WTC11 (cell line): ENCODE data around the gene ATR. TPM values are rescaled to one million over a fixed set of nuclear protein-coding genes. Genes with fewer than 3 reads are reported as not detected.

Source experiments
- ATAC-seq: fragments of 200-7000 bp; cut with Tn5 transposase; 2 replicates; pipeline ENCODE4 v1.10.0; 2021; ENCODE audit warnings: mild to moderate bottlenecking, moderate library complexity
- CTCF ChIA-PET: fragments of 300-600 bp; sonication (Branson Sonifier 250); formaldehyde crosslinking; loops from one replicate; lab custom pipeline; 2021; ENCODE audit warnings: antibody characterized with exemption; lab: Charles Lee
- POLR2A ChIA-PET: fragments of 350-600 bp; sonication (Branson Sonifier 250); formaldehyde crosslinking; loops from one replicate; lab custom pipeline; 2021; ENCODE audit warnings: antibody characterized with exemption; lab: Charles Lee
- DNase-seq: peaks from one replicate; pipeline ENCODE4 v3.0.0; 2021; ENCODE audit warnings: low spot score
- H3K27ac Mint-ChIP-seq: 2 replicates; pipeline ENCODE4 v1.8.0; 2021; ENCODE audit warnings: mixed read lengths
- H3K27me3 Mint-ChIP-seq: 2 replicates; pipeline ENCODE4 v1.8.0; 2021; ENCODE audit warnings: low read depth, mild to moderate bottlenecking, moderate library complexity, mixed read lengths
- H3K36me3 Mint-ChIP-seq: 2 replicates; pipeline ENCODE4 v1.8.0; 2021; ENCODE audit warnings: mixed read lengths
- H3K4me1 Mint-ChIP-seq: 2 replicates; pipeline ENCODE4 v1.8.0; 2022; ENCODE audit warnings: mixed read lengths
- H3K4me3 Mint-ChIP-seq: 2 replicates; pipeline ENCODE4 v1.8.0; 2021; ENCODE audit warnings: mild to moderate bottlenecking, moderate library complexity, mixed read lengths
- H3K9me3 Mint-ChIP-seq: 2 replicates; pipeline ENCODE4 v1.8.0; 2021; ENCODE audit warnings: mixed read lengths
- ARID4B ChIP-seq: sonication (generic); formaldehyde crosslinking; IDR thresholded peaks from 2 replicates; pipeline ENCODE4 v1.8.0; 2023; ENCODE audit warnings: missing genetic modification reagents, mild to moderate bottlenecking, borderline replicate concordance
- ATF6 ChIP-seq: sonication (generic); formaldehyde crosslinking; IDR thresholded peaks from 2 replicates; pipeline ENCODE4 v1.8.1; 2023; ENCODE audit warnings: mild to moderate bottlenecking, missing genetic modification reagents
- ELF4 ChIP-seq: sonication (generic); formaldehyde crosslinking; IDR thresholded peaks from 2 replicates; pipeline ENCODE4 v1.8.1; 2022; ENCODE audit warnings: low read depth, mild to moderate bottlenecking, moderate library complexity, missing genetic modification reagents
- EMX1 ChIP-seq: fragments of 250-450 bp; sonication (Bioruptor Pico); IDR thresholded peaks from 2 replicates; pipeline ENCODE4 v1.8.0; 2021; ENCODE audit warnings: mild to moderate bottlenecking
- JAZF1 ChIP-seq: fragments of 250-450 bp; sonication (Bioruptor Pico); IDR thresholded peaks from 2 replicates; pipeline ENCODE4 v1.9.0; 2021; ENCODE audit warnings: moderate library complexity, mild to moderate bottlenecking, inconsistent platforms
- JUN ChIP-seq: sonication (generic); formaldehyde crosslinking; IDR thresholded peaks from 2 replicates; pipeline ENCODE4 v1.8.0; 2023; ENCODE audit warnings: mild to moderate bottlenecking, missing genetic modification reagents
- KAT7 ChIP-seq: sonication (generic); formaldehyde crosslinking; IDR thresholded peaks from 2 replicates; pipeline ENCODE4 v1.8.1; 2023; ENCODE audit warnings: missing genetic modification reagents, mild to moderate bottlenecking, borderline replicate concordance
- NR2C2 ChIP-seq: sonication (generic); formaldehyde crosslinking; IDR thresholded peaks from 2 replicates; pipeline ENCODE4 v1.8.0; 2022; ENCODE audit warnings: mild to moderate bottlenecking, missing genetic modification reagents
- NR3C1 ChIP-seq: sonication (generic); formaldehyde crosslinking; conservative IDR thresholded peaks from 2 replicates; pipeline ENCODE4 v1.8.1; 2023; ENCODE audit warnings: low read depth, mild to moderate bottlenecking, missing genetic modification reagents
- OVOL2 ChIP-seq: fragments of 250-450 bp; sonication (Bioruptor Pico); IDR thresholded peaks from 2 replicates; pipeline ENCODE4 v1.9.0; 2021; ENCODE audit warnings: mild to moderate bottlenecking, borderline replicate concordance
- PRRX2 ChIP-seq: fragments of 250-450 bp; sonication (Bioruptor Pico); IDR thresholded peaks from 2 replicates; pipeline ENCODE4 v1.8.0; 2021; ENCODE audit warnings: mild to moderate bottlenecking
- TCF7 ChIP-seq: sonication (generic); formaldehyde crosslinking; IDR thresholded peaks from 2 replicates; pipeline ENCODE4 v1.8.0; 2022; ENCODE audit warnings: mild to moderate bottlenecking, low read depth, missing genetic modification reagents, moderate library complexity
- ZBTB43 ChIP-seq: sonication (generic); formaldehyde crosslinking; IDR thresholded peaks from 2 replicates; pipeline ENCODE4 v1.8.1; 2023; ENCODE audit warnings: mild to moderate bottlenecking, missing genetic modification reagents
- ZNF671 ChIP-seq: fragments of 250-450 bp; sonication (Bioruptor Pico); IDR thresholded peaks from 2 replicates; pipeline ENCODE4 v1.8.0; 2021; ENCODE audit warnings: mild to moderate bottlenecking
- total RNA-seq: library from RNA; stranded (reverse); gene quantifications from 3 replicates; pipeline ENCODE4 v1.2.3, GENCODE V29; 2021

The ATR gene
- total RNA-seq, 1 experiment from 2014 or later: 26.7 TPM

GRCh38 chr3:142609136-142609535 lies 30.6 kb upstream of the ATR start:
- Mint-ChIP-seq H3K4me1 (no peaks in the 10 kb centered on the region), H3K9me3 (no peaks in the 10 kb centered on the region), H3K27ac (no peak overlapping the region), H3K36me3 (no peaks in the 10 kb centered on the region), H3K27me3 (no peaks in the 10 kb centered on the region), H3K4me3 (no peak overlapping the region)
- TF ChIP-seq ATF6 (CRISPR knock-in tag): no peak
- POLR2A ChIA-PET: interaction anchor here (1.5 kb wide), 1 partner anchor 30 kb away, joined by 4 read pairs; the partner anchor contains the start of gene ATR
- DNase-seq: no peak
- CTCF ChIA-PET: interaction anchor here (1.7 kb wide), 1 partner anchor 22 kb away, joined by 3 read pairs; no protein-coding TSS in a partner anchor
- no peak for ATAC-seq

GRCh38 chr3:142608631-142609030 lies 30.1 kb upstream of the ATR start:
- Mint-ChIP-seq H3K36me3 (no peaks in the 10 kb centered on the region), H3K4me1 (no peaks in the 10 kb centered on the region), H3K27me3 (no peaks in the 10 kb centered on the region), H3K4me3 (no peak overlapping the region), H3K27ac (no peak overlapping the region), H3K9me3 (no peaks in the 10 kb centered on the region)
- TF ChIP-seq KAT7 (CRISPR knock-in tag) (no peak), ATF6 (CRISPR knock-in tag) (no peak), PRRX2 (no peak), OVOL2 (CRISPR knock-in tag) (no peak), ZNF671 (CRISPR knock-in tag) (no peak), NR3C1 (CRISPR knock-in tag) (no peak), ARID4B (CRISPR knock-in tag) (no peak), ELF4 (no peak), EMX1 (CRISPR knock-in tag) (no peak), JUN (no peak), JAZF1 (CRISPR knock-in tag) (no peak), TCF7 (CRISPR knock-in tag) (no peak), ZBTB43 (no peak), NR2C2 (CRISPR knock-in tag) (no peak)
- DNase-seq (no peak), ATAC-seq (no peak)
- CTCF ChIA-PET: interaction anchor here (1.7 kb wide), 1 partner anchor 22 kb away, joined by 3 read pairs; no protein-coding TSS in a partner anchor
- POLR2A ChIA-PET: interaction anchor here (1.5 kb wide), 1 partner anchor 30 kb away, joined by 4 read pairs; the partner anchor contains the start of gene ATR
